Upper lobe of left lung (tissue), 4 donors: Measurements from ENCODE around the gene CRYBA1.

Experiments used
- POLR2A ChIP-seq, 4 donors: fragments of 450-650 bp; IDR thresholded peaks; one replicate each; pipeline ENCODE4 v1.5.1; 2016 to 2017; ENCODE audit warnings: antibody characterized with exemption in 4 of 4, mild to moderate bottlenecking in 2 of 4
- TF ChIP-seq, protein P1 (sequence below), 6 experiments: fragments of 450-650 bp in 4 of 6; fragments of 200-600 bp in 2 of 6; sonication (generic) in 2 of 6; IDR thresholded peaks; one replicate each; pipeline ENCODE4 v1.5.1; 2016 to 2019; ENCODE audit warnings: antibody characterized with exemption in 6 of 6

DNA sequence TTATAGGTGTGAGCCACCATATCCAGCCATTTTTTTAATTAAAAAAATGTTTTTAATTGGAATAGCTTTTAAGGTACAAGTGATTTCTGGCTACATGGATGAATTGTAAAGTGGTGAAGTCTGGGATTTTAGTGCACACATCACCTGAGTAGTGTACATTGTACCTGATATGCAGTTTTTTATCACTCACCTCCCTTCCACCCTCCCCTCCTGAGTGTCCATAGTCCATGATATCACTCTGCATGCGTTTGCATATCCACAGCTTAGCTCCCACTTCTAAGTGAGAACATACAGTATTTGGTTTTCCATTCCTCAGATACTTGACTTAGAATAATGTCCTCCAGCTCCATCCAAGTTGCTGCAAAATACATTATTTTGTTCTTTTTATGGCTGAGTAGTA lies 13.4 kb upstream of the CRYBA1 start:
- TF ChIP-seq, protein P1, sequence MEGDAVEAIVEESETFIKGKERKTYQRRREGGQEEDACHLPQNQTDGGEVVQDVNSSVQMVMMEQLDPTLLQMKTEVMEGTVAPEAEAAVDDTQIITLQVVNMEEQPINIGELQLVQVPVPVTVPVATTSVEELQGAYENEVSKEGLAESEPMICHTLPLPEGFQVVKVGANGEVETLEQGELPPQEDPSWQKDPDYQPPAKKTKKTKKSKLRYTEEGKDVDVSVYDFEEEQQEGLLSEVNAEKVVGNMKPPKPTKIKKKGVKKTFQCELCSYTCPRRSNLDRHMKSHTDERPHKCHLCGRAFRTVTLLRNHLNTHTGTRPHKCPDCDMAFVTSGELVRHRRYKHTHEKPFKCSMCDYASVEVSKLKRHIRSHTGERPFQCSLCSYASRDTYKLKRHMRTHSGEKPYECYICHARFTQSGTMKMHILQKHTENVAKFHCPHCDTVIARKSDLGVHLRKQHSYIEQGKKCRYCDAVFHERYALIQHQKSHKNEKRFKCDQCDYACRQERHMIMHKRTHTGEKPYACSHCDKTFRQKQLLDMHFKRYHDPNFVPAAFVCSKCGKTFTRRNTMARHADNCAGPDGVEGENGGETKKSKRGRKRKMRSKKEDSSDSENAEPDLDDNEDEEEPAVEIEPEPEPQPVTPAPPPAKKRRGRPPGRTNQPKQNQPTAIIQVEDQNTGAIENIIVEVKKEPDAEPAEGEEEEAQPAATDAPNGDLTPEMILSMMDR (IDR thresholded peaks at IDR 0.05): no peak
- TF ChIP-seq POLR2A (IDR thresholded peaks at IDR 0.05): no peak
